Measurements from ENCODE around the gene PRAME.

The PRAME gene

GRCh38 chr22:22574361-22574760 lies 15.3 kb upstream of the PRAME start:
- TF ChIP-seq CTCF (IDR thresholded peaks at IDR 0.05; ENCODE audit: insufficient read depth, low read length, poor library complexity, severe bottlenecking) = no peak

DNA sequence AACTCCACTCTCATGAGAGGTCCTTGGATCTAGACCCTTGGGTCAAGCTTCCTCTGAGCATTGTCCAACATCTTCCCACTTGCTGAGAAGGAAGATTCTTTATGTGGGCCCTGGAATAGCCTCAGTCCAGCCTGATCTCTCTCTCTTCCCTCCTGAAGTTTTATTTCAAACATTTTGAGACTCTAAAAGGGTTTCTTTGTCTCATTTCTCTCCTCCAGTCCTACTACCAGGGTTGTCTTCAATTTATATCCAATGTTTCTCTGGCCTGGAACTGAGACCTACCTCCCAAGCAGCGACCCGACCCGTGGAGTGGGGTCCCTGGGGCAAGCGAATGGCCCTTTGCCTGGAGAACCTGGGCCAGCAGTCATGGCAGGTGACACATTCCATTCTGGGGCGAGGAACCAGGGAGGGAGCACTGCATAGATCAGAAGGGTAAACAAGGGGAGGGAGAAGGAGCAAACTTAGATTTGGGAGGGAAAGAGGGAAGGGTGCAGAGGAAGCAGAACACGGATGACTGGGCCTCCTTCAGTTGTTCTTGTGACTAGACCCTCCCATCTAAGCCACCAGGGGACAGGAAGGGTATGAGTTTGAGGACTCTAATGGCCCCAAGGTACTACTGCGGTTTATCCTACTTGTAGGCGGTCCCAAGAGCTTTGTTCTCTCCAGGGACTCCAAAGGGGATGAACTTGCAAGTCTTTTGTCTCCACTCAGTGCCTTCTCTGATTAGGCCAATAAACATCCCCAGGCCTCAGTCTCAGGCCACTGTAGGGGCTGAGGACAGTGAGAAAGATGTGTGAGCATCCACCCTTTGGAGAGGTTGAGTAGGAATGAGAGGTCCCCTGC lies 14.2 kb upstream of the PRAME start:
- no peaks in the 10 kb centered on the region; the same call in 1 of the 2 replicates for H3K27me3 ChIP-seq (replicated peaks; ENCODE audit: control insufficient read depth, insufficient read depth, low read length)

More at GRCh38 chr22:22574361-22574760, 15.3 kb upstream of the PRAME start:
- DNase-seq (ENCODE audit: extremely low read depth, insufficient read length) = no peak
- Histone ChIP-seq H3K27me3 (replicated peaks; ENCODE audit: control insufficient read depth, insufficient read depth, low read length) (no peaks in the 10 kb centered on the region), H3K36me3 (ENCODE audit: control insufficient read depth, insufficient read depth, low read length) (no peaks in the 10 kb centered on the region), H3K4me3 (replicated peaks; ENCODE audit: low read depth, low read length) (no peak overlapping the region)

GRCh38 chr22:22571862-22572261 lies 12.8 kb upstream of the PRAME start:
- no peak for TF ChIP-seq CTCF (IDR thresholded peaks at IDR 0.05; ENCODE audit: insufficient read depth, low read length, poor library complexity, severe bottlenecking)
- no peaks in the 10 kb centered on the region for H3K36me3 ChIP-seq (ENCODE audit: control insufficient read depth, insufficient read depth, low read length)

More for the DNA sequence above, 14.2 kb upstream of the PRAME start:
- no peak overlapping the region for H3K4me3 ChIP-seq (replicated peaks; ENCODE audit: low read depth, low read length)
- no peaks in the 10 kb centered on the region for H3K36me3 ChIP-seq (ENCODE audit: control insufficient read depth, insufficient read depth, low read length)
- no peak for DNase-seq (ENCODE audit: extremely low read depth, insufficient read length)
- TF ChIP-seq CTCF (IDR thresholded peaks at IDR 0.05; ENCODE audit: insufficient read depth, low read length, poor library complexity, severe bottlenecking) = no peak

GRCh38 chr22:22571429-22571828 lies 12.4 kb upstream of the PRAME start:
- Histone ChIP-seq H3K4me3 (replicated peaks; ENCODE audit: low read depth, low read length) (no peak overlapping the region), H3K27me3 (replicated peaks; ENCODE audit: control insufficient read depth, insufficient read depth, low read length) (no peaks in the 10 kb centered on the region; the same call in 1 of the 2 replicates), H3K36me3 (ENCODE audit: control insufficient read depth, insufficient read depth, low read length) (no peaks in the 10 kb centered on the region)
- TF ChIP-seq CTCF (IDR thresholded peaks at IDR 0.05; ENCODE audit: insufficient read depth, low read length, poor library complexity, severe bottlenecking) = no peak
- DNase-seq (ENCODE audit: extremely low read depth, insufficient read length) = no peak

More at GRCh38 chr22:22571862-22572261, 12.8 kb upstream of the PRAME start:
- no peak for DNase-seq (ENCODE audit: extremely low read depth, insufficient read length)
- no peaks in the 10 kb centered on the region; the same call in 1 of the 2 replicates for H3K27me3 ChIP-seq (replicated peaks; ENCODE audit: control insufficient read depth, insufficient read depth, low read length)
- H3K4me3 ChIP-seq (replicated peaks; ENCODE audit: low read depth, low read length) = no peak overlapping the region

- DNase-seq (ENCODE audit: extremely low read depth, insufficient read length) = no peak
Observed at GRCh38 chr22:22569218-22569617, 10.2 kb upstream of the PRAME start.

More at GRCh38 chr22:22569218-22569617, 10.2 kb upstream of the PRAME start:
- Histone ChIP-seq H3K4me3 (replicated peaks; ENCODE audit: low read depth, low read length) (no peak overlapping the region), H3K36me3 (ENCODE audit: control insufficient read depth, insufficient read depth, low read length) (no peaks in the 10 kb centered on the region), H3K27me3 (replicated peaks; ENCODE audit: control insufficient read depth, insufficient read depth, low read length) (no peaks in the 10 kb centered on the region; the same call in 1 of the 2 replicates)
- no peak for TF ChIP-seq CTCF (IDR thresholded peaks at IDR 0.05; ENCODE audit: insufficient read depth, low read length, poor library complexity, severe bottlenecking)
